HepG2 (cell line): Measurements from ENCODE around the gene CDKN2C. TPM values are rescaled to one million over a fixed set of nuclear protein-coding genes. Genes with fewer than 3 reads are reported as not detected.

Experiments
- ATAD3A ChIP-seq: sonication (generic); formaldehyde crosslinking; IDR thresholded peaks from 2 replicates; pipeline ENCODE4 v1.4.0; 2020; ENCODE audit warnings: missing genetic modification reagents
- ATF1 ChIP-seq: IDR thresholded peaks from 2 replicates; pipeline ENCODE4 v1.6.1; 2016; ENCODE audit warnings: mild to moderate bottlenecking, control low read depth
- HMG20B ChIP-seq: conservative IDR thresholded peaks from 2 replicates; pipeline ENCODE4 v1.6.1; 2016; ENCODE audit warnings: missing genetic modification reagents, missing compliant biosample characterization
- HNRNPUL1 ChIP-seq: fragments of 200-400 bp; formaldehyde crosslinking; IDR thresholded peaks from 2 replicates; pipeline ENCODE4 v1.6.1; 2017; ENCODE audit warnings: low read depth, mild to moderate bottlenecking, low read length, moderate library complexity
- JDP2 ChIP-seq: sonication (generic); formaldehyde crosslinking; IDR thresholded peaks from 2 replicates; pipeline ENCODE4 v1.8.1; 2022; ENCODE audit warnings: missing genetic modification reagents, borderline replicate concordance
- KLF6 ChIP-seq: IDR thresholded peaks from 2 replicates; pipeline ENCODE4 v1.8.0; 2016; ENCODE audit warnings: missing biosample characterization, missing genetic modification reagents
- NONO ChIP-seq, 2 experiments: fragments of 450-650 bp in 1 of 2; sonication (generic) in 1 of 2; formaldehyde crosslinking in 1 of 2; IDR thresholded peaks in 1 of 2; conservative IDR thresholded peaks in 1 of 2; 2 replicates each; pipeline versions ENCODE4 v1.6.1 to v1.8.0; 2017 to 2022; ENCODE audit warnings: mild to moderate bottlenecking in 1 of 2, missing genetic modification reagents in 1 of 2, moderate library complexity in 1 of 2
- RXRB ChIP-seq: IDR thresholded peaks from 2 replicates; pipeline ENCODE4 v1.6.1; 2016; ENCODE audit warnings: borderline replicate concordance, missing genetic modification reagents, missing compliant biosample characterization
- SNAPC4 ChIP-seq: sonication (generic); formaldehyde crosslinking; IDR thresholded peaks from 2 replicates; pipeline ENCODE4 v1.4.0; 2020; ENCODE audit warnings: mild to moderate bottlenecking, missing genetic modification reagents
- TRIM24 ChIP-seq: sonication (generic); formaldehyde crosslinking; IDR thresholded peaks from 2 replicates; pipeline ENCODE4 v1.8.0; 2022; ENCODE audit warnings: mild to moderate bottlenecking, missing genetic modification reagents
- TSC22D2 ChIP-seq: sonication (generic); formaldehyde crosslinking; IDR thresholded peaks from 2 replicates; pipeline ENCODE4 v1.5.1; 2020; ENCODE audit warnings: missing genetic modification reagents, mild to moderate bottlenecking, borderline replicate concordance
- ZNF281 ChIP-seq: sonication (generic); formaldehyde crosslinking; IDR thresholded peaks from 2 replicates; pipeline ENCODE4 v1.4.0; 2020; ENCODE audit warnings: missing genetic modification reagents, borderline replicate concordance
- ZNF550 ChIP-seq: sonication (generic); formaldehyde crosslinking; IDR thresholded peaks from 2 replicates; pipeline ENCODE4 v1.4.0; 2020; ENCODE audit warnings: mild to moderate bottlenecking, missing genetic modification reagents, borderline replicate concordance
- ZNF781 ChIP-seq: sonication (generic); formaldehyde crosslinking; IDR thresholded peaks from 2 replicates; pipeline ENCODE4 v1.5.1; 2020; ENCODE audit warnings: borderline replicate concordance, mild to moderate bottlenecking, missing genetic modification reagents; ENCODE audit errors: not compliant biosample characterization
- polyA plus RNA-seq, 8 experiments: library from polyadenylated mRNA; depleted of rRNA in 3 of 8; stranded (reverse) in 7 of 8; unstranded in 1 of 8; fragments of >200 nt; fragmentation: Illumina TruSeq in 4 of 8; extraction: Trizol in 4 of 8; gene quantifications; 2 replicates each; pipeline versions ENCODE4 v1.2.1 to v1.2.3, GENCODE V29; 2011 to 2016; ENCODE audit warnings: low read depth in 4 of 8, missing spikeins in 1 of 8, mixed read lengths in 1 of 8; ENCODE audit not compliant: insufficient read depth in 1 of 8
- total RNA-seq, 5 experiments: library from RNA; depleted of rRNA; stranded (reverse); fragments of >200 nt; fragmentation: Illumina TruSeq; extraction: Trizol; gene quantifications; 2 replicates each; pipeline ENCODE4 v1.2.3, GENCODE V29; 2016; ENCODE audit warnings: low read depth in 1 of 5
- TF ChIP-seq, protein P1 (sequence below): sonication (generic); formaldehyde crosslinking; conservative IDR thresholded peaks from 2 replicates; pipeline ENCODE4 v1.4.0; 2020; ENCODE audit warnings: missing genetic modification reagents
- TF ChIP-seq, protein P2 (sequence below): IDR thresholded peaks from 2 replicates; pipeline ENCODE4 v1.6.1; 2012; ENCODE audit warnings: low read depth, low read length, improper control_type of control experiment
- TF ChIP-seq, protein P3 (sequence below): sonication (generic); formaldehyde crosslinking; IDR thresholded peaks from 2 replicates; pipeline ENCODE4 v1.5.0; 2020; ENCODE audit warnings: missing genetic modification reagents

CDKN2C gene
- total and polyA plus RNA-seq, 2 of the 13 experiments (the other 11 are each of a cell fraction or from before 2014, with no cell fraction given) = 7.8 to 13.7 TPM

- TF ChIP-seq TSC22D2 (no peak), JDP2 (CRISPR knock-in tag) (no peak; the same call in 1 of the 2 replicates), RXRB (no peak), SNAPC4 (no peak), HNRNPUL1 (no peak), KLF6 (CRISPR knock-in tag) (no peak), ATAD3A (CRISPR knock-in tag) (no peak), ZNF281 (CRISPR knock-in tag) (no peak), ZNF550 (CRISPR knock-in tag) (no peak), TRIM24 (CRISPR knock-in tag) (no peak), ZNF781 (CRISPR knock-in tag) (peak; percentile 71), ATF1 (CRISPR knock-in tag) (no peak), HMG20B (CRISPR knock-in tag) (no peak), NONO (IDR thresholded peaks at IDR 0.05) (no peak), NONO (CRISPR knock-in tag; conservative IDR thresholded peaks at IDR 0.05) (peak; percentile 83)
- TF ChIP-seq, protein P1, sequence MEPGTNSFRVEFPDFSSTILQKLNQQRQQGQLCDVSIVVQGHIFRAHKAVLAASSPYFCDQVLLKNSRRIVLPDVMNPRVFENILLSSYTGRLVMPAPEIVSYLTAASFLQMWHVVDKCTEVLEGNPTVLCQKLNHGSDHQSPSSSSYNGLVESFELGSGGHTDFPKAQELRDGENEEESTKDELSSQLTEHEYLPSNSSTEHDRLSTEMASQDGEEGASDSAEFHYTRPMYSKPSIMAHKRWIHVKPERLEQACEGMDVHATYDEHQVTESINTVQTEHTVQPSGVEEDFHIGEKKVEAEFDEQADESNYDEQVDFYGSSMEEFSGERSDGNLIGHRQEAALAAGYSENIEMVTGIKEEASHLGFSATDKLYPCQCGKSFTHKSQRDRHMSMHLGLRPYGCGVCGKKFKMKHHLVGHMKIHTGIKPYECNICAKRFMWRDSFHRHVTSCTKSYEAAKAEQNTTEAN (CRISPR knock-in tag) = no peak
- TF ChIP-seq, protein P2, sequence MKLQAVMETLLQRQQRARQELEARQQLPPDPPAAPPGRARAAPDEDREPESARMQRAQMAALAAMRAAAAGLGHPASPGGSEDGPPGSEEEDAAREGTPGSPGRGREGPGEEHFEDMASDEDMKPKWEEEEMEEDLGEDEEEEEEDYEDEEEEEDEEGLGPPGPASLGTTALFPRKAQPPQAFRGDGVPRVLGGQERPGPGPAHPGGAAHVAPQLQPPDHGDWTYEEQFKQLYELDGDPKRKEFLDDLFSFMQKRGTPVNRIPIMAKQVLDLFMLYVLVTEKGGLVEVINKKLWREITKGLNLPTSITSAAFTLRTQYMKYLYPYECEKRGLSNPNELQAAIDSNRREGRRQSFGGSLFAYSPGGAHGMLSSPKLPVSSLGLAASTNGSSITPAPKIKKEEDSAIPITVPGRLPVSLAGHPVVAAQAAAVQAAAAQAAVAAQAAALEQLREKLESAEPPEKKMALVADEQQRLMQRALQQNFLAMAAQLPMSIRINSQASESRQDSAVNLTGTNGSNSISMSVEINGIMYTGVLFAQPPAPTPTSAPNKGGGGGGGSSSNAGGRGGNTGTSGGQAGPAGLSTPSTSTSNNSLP = peak; percentile 25; the same call in 1 of the 2 replicates
- TF ChIP-seq, protein P3, sequence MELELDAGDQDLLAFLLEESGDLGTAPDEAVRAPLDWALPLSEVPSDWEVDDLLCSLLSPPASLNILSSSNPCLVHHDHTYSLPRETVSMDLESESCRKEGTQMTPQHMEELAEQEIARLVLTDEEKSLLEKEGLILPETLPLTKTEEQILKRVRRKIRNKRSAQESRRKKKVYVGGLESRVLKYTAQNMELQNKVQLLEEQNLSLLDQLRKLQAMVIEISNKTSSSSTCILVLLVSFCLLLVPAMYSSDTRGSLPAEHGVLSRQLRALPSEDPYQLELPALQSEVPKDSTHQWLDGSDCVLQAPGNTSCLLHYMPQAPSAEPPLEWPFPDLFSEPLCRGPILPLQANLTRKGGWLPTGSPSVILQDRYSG (CRISPR knock-in tag) = 0 out of 2 replicates have a peak, but pooled peaks have one; percentile 50
These were observed 1.8 kb upstream of the CDKN2C start (continued) for GRCh38 chr1:50968158-50968820.
